Loucy (cell line): ENCODE measurements around the gene TMEM156.
"Not testable (repeated sequence)": the region's sequence is repeated elsewhere in the genome, so short reads cannot be mapped to it uniquely, and the experiment has no call there.

Experiments used
- H2AFZ ChIP-seq: fragments of 200-600 bp; sonication (generic); 2 replicates; pipeline ENCODE4 v1.6.0; 2016; ENCODE audit warnings: antibody characterized with exemption, mild to moderate bottlenecking, low read length, moderate library complexity
- H3F3A ChIP-seq: fragments of 200-600 bp; 2 replicates; pipeline ENCODE4 v1.6.0; 2016; ENCODE audit warnings: antibody characterized with exemption, low read depth, mild to moderate bottlenecking
- H3K27me3 ChIP-seq: fragments of 200-600 bp; sonication (generic); 2 replicates; pipeline ENCODE4 v1.6.1; 2014; ENCODE audit warnings: low read length, mild to moderate bottlenecking; ENCODE audit not compliant: insufficient read depth, poor library complexity, severe bottlenecking
- H3K36me3 ChIP-seq: fragments of 200-600 bp; sonication (generic); 2 replicates; pipeline ENCODE4 v1.6.1; 2016; ENCODE audit warnings: low read length; ENCODE audit not compliant: insufficient read depth
- H3K4me1 ChIP-seq: fragments of 200-600 bp; sonication (generic); 2 replicates; pipeline ENCODE4 v1.5.1; 2014; ENCODE audit warnings: low read length, mild to moderate bottlenecking; ENCODE audit not compliant: insufficient read depth, poor library complexity, severe bottlenecking
- H3K4me2 ChIP-seq: fragments of 200-600 bp; sonication (generic); 2 replicates; pipeline ENCODE4 v1.6.0; 2014; ENCODE audit warnings: antibody characterized with exemption, low read length, low read depth, mild to moderate bottlenecking; ENCODE audit not compliant: poor library complexity, severe bottlenecking
- H3K4me3 ChIP-seq: fragments of 200-600 bp; sonication (generic); 2 replicates; pipeline ENCODE4 v1.5.1; 2014; ENCODE audit warnings: low read length, mild to moderate bottlenecking, mixed read lengths; ENCODE audit not compliant: poor library complexity, severe bottlenecking
- H3K79me2 ChIP-seq: fragments of 200-600 bp; sonication (generic); 2 replicates; pipeline ENCODE4 v1.6.1; 2014; ENCODE audit warnings: low read length; ENCODE audit not compliant: insufficient read depth
- H3K9ac ChIP-seq: fragments of 200-600 bp; sonication (generic); 2 replicates; pipeline ENCODE4 v1.6.0; 2014; ENCODE audit warnings: mild to moderate bottlenecking, low read depth, low read length, moderate library complexity; ENCODE audit not compliant: poor library complexity, severe bottlenecking
- H3K9me2 ChIP-seq: fragments of 200-600 bp; sonication (generic); replicated peaks from 2 replicates; pipeline ENCODE4 v1.6.1; 2016; ENCODE audit warnings: low read depth, low read length, mixed read lengths
- H3K9me3 ChIP-seq: fragments of 200-600 bp; sonication (generic); 2 replicates; pipeline ENCODE4 v1.6.1; 2014; ENCODE audit warnings: mild to moderate bottlenecking, antibody characterized with exemption, low read length, low read depth; ENCODE audit not compliant: insufficient read depth
- H4K20me1 ChIP-seq: fragments of 200-600 bp; sonication (generic); 2 replicates; pipeline ENCODE4 v1.6.0; 2014; ENCODE audit warnings: antibody characterized with exemption, low read length, mild to moderate bottlenecking; ENCODE audit not compliant: insufficient read depth, poor library complexity, severe bottlenecking
- EZH2phosphoT487 ChIP-seq: fragments of 200-600 bp; IDR thresholded peaks from 2 replicates; pipeline ENCODE4 v1.6.1; 2018; ENCODE audit warnings: antibody characterized with exemption, mild to moderate bottlenecking, moderate library complexity, borderline replicate concordance
- TF ChIP-seq, protein P1 (sequence below): fragments of 200-600 bp; sonication (generic); conservative IDR thresholded peaks from 2 replicates; pipeline ENCODE4 v1.5.1; 2014; ENCODE audit warnings: mild to moderate bottlenecking, antibody characterized with exemption, low read length

The TMEM156 gene

DNA sequence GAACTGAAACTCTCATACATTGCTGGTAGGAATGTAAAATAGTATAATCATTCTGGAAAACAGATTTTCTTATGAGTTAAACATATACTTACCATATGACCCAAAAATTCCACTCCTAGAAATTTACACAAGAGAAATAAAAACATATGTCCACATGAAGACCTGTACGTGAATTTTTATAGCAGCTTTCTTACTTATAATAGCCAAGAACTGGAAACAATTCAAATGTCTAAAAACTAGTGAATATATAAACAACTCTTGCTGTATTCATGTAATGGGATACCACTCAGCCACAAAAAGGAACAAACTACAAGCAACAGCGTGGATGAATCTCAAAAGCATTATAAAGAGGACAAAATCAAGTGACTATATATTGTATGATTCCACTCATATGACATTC is 27.5 kb downstream of the TMEM156 start:
- H4K20me1 ChIP-seq: no peaks in the 10 kb centered on the region
- no peaks in the 10 kb centered on the region for H3K9me2 ChIP-seq
- no peak overlapping the region for H3K4me2 ChIP-seq
- H3K4me3 ChIP-seq: no peak overlapping the region
- TF ChIP-seq, protein P1, sequence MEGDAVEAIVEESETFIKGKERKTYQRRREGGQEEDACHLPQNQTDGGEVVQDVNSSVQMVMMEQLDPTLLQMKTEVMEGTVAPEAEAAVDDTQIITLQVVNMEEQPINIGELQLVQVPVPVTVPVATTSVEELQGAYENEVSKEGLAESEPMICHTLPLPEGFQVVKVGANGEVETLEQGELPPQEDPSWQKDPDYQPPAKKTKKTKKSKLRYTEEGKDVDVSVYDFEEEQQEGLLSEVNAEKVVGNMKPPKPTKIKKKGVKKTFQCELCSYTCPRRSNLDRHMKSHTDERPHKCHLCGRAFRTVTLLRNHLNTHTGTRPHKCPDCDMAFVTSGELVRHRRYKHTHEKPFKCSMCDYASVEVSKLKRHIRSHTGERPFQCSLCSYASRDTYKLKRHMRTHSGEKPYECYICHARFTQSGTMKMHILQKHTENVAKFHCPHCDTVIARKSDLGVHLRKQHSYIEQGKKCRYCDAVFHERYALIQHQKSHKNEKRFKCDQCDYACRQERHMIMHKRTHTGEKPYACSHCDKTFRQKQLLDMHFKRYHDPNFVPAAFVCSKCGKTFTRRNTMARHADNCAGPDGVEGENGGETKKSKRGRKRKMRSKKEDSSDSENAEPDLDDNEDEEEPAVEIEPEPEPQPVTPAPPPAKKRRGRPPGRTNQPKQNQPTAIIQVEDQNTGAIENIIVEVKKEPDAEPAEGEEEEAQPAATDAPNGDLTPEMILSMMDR: no peak
- TF ChIP-seq EZH2phosphoT487: no peak
- no peaks in the 10 kb centered on the region for H3K27me3 ChIP-seq
- H3K79me2 ChIP-seq: no peaks in the 10 kb centered on the region
- no peak overlapping the region for H2AFZ ChIP-seq
- H3F3A ChIP-seq: no peaks in the 10 kb centered on the region
- H3K4me1 ChIP-seq: no peaks in the 10 kb centered on the region
- no peak overlapping the region for H3K9ac ChIP-seq
- no peaks in the 10 kb centered on the region for H3K36me3 ChIP-seq
- peaks cover 6% of the 10 kb centered on the region for H3K9me3 ChIP-seq

DNA sequence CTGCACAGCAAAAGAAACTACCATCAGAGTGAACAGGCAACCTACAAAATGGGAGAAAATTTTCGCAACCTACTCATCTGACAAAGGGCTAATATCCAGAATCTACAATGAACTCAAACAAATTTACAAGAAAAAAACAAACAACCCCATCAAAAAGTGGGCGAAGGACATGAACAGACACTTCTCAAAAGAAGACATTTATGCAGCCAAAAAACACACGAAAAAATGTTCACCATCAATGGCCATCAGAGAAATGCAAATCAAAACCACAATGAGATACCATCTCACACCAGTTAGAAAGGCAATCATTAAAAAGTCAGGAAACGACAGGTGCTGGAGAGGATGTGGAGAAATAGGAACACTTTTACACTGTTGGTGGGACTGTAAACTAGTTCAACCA is 30.2 kb downstream of the TMEM156 start:
- H3K4me3 ChIP-seq, H3K9ac ChIP-seq, H4K20me1 ChIP-seq, H3K9me2 ChIP-seq, H3F3A ChIP-seq, H3K4me2 ChIP-seq, H3K4me1 ChIP-seq, H3K79me2 ChIP-seq, H3K36me3 ChIP-seq, H3K27me3 ChIP-seq, H2AFZ ChIP-seq: not testable (repeated sequence)
- H3K9me3 ChIP-seq: peaks cover 12% of the 10 kb centered on the region

DNA sequence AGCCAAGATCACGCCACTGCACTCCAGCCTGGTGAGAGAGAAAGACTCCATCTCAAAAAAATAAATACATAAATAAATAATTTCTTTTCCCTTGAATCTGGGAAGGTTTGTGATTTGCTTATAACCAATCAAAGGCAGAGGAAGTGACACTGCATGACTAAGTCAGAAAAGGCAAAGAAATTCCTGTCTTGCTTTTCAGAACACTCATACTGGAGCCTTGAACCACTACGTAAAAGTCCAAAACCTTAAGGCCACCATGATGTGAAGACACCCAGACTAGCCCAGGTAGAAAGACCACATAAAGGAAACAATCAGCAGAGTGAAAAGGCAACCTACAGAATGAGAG is 36.6 kb downstream of the TMEM156 start:
- Histone ChIP-seq H3K9me3 (peaks cover 12% of the 10 kb centered on the region), H3K9ac (no peak overlapping the region), H3K9me2 (no peaks in the 10 kb centered on the region), H3K4me2 (no peak overlapping the region), H3K4me3 (no peak overlapping the region), H3K4me1 (no peaks in the 10 kb centered on the region), H3F3A (no peaks in the 10 kb centered on the region), H4K20me1 (no peaks in the 10 kb centered on the region), H3K27me3 (no peaks in the 10 kb centered on the region), H3K36me3 (no peaks in the 10 kb centered on the region), H3K79me2 (no peaks in the 10 kb centered on the region), H2AFZ (no peak overlapping the region)
- TF ChIP-seq, protein P1: no peak

DNA sequence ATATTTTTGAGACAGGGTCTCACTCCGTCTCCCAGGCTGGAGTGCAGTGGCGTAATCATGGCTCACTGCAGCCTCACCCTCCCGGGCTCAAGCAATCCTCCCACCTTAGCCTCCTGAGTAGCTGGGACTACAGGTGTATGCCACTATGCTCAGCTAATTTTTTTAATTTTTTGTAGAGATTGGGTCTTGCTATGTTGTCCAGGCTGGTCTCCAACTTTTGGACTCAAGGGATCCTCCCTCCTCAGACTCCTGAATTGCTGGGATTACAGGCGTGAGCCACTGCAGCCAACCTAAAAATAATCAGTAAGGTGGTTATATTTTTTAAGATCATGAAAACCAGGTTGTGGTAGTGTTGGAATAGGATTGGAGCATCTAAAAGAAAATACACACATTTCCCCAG is 38.1 kb downstream of the TMEM156 start:
- no peaks in the 10 kb centered on the region for H3K36me3 ChIP-seq

More for the DNA sequence above, 38.1 kb downstream of the TMEM156 start:
- Histone ChIP-seq H3K9me2 (no peaks in the 10 kb centered on the region), H4K20me1 (no peaks in the 10 kb centered on the region), H2AFZ (no peak overlapping the region), H3K79me2 (no peaks in the 10 kb centered on the region), H3K4me1 (no peaks in the 10 kb centered on the region), H3K9me3 (no peaks in the 10 kb centered on the region), H3K27me3 (no peaks in the 10 kb centered on the region), H3F3A (no peaks in the 10 kb centered on the region), H3K4me2 (no peak overlapping the region), H3K9ac (no peak overlapping the region), H3K4me3 (no peak overlapping the region)
- TF ChIP-seq, protein P1: no peak
- TF ChIP-seq EZH2phosphoT487: no peak
